Endodermal cell (in vitro differentiated cells): ENCODE results near the gene MPC1. TPM values are rescaled to one million over a fixed set of nuclear protein-coding genes. Genes with fewer than 3 reads are reported as not detected.

Experiments used
- DNase-seq: peaks from one replicate; pipeline ENCODE4 v3.0.0-alpha.2; 2017
- H3K27ac ChIP-seq: 2 replicates; pipeline ENCODE4 v1.5.1; 2013; ENCODE audit warnings: mild to moderate bottlenecking, low read depth, low read length, moderate library complexity
- H3K27me3 ChIP-seq: 2 replicates; pipeline ENCODE4 v1.6.1; 2013; ENCODE audit warnings: mild to moderate bottlenecking, low read length, moderate library complexity; ENCODE audit not compliant: insufficient read depth, control insufficient read depth, poor library complexity, severe bottlenecking
- H3K36me3 ChIP-seq: 2 replicates; pipeline ENCODE4 v1.7.0; 2013; ENCODE audit warnings: mild to moderate bottlenecking, low read length, moderate library complexity; ENCODE audit not compliant: control insufficient read depth, insufficient read depth
- H3K4me1 ChIP-seq: one replicate; pipeline ENCODE4 v1.7.0; 2013; ENCODE audit warnings: low read length; ENCODE audit not compliant: control insufficient read depth, insufficient read depth
- H3K4me3 ChIP-seq: 2 replicates; pipeline ENCODE4 v1.5.1; 2013; ENCODE audit warnings: mild to moderate bottlenecking, low read length, moderate library complexity
- H3K9ac ChIP-seq: 2 replicates; pipeline ENCODE4 v1.6.1; 2013; ENCODE audit warnings: mild to moderate bottlenecking, low read length, moderate library complexity; ENCODE audit not compliant: poor library complexity, severe bottlenecking; ENCODE audit errors: extremely low read depth
- H3K9me3 ChIP-seq: 2 replicates; pipeline ENCODE4 v1.6.1; 2013; ENCODE audit warnings: mild to moderate bottlenecking, low read length, moderate library complexity; ENCODE audit not compliant: control insufficient read depth
- H3K27ac Mint-ChIP-seq: 2 replicates; pipeline ENCODE4 v1.8.0; 2020; ENCODE audit warnings: mixed read lengths
- H3K27me3 Mint-ChIP-seq: 2 replicates; pipeline ENCODE4 v1.8.0; 2021; ENCODE audit warnings: mild to moderate bottlenecking, mixed read lengths; ENCODE audit not compliant: insufficient read depth
- H3K36me3 Mint-ChIP-seq: 2 replicates; pipeline ENCODE4 v1.8.0; 2020; ENCODE audit warnings: low read depth, mixed read lengths
- H3K4me1 Mint-ChIP-seq: 2 replicates; pipeline ENCODE4 v1.8.0; 2020; ENCODE audit warnings: mixed read lengths
- H3K4me3 Mint-ChIP-seq: 2 replicates; pipeline ENCODE4 v1.8.0; 2020; ENCODE audit warnings: mild to moderate bottlenecking, moderate library complexity, mixed read lengths
- H3K9me3 Mint-ChIP-seq: 2 replicates; pipeline ENCODE4 v1.8.0; 2020; ENCODE audit warnings: mild to moderate bottlenecking, mixed read lengths
- CTCF ChIP-seq: fragments of 200-600 bp; sonication (generic); conservative IDR thresholded peaks from 2 replicates; pipeline ENCODE4 v1.5.0; 2021; ENCODE audit warnings: antibody characterized with exemption, mild to moderate bottlenecking
- WGBS, 2 experiments: methylation state at CpG; one replicate each; pipeline versions ENCODE4 v1.1.5 to v1.1.7; 2013; ENCODE audit warnings: missing lambda C conversion rate in 2 of 2, mixed read lengths in 1 of 2; ENCODE audit not compliant: insufficient coverage in 1 of 2, insufficient read length in 1 of 2; 5-methylcytosine and 5-hydroxymethylcytosine counted together
- total RNA-seq, 2 donors: library from RNA; stranded (reverse); fragmentation: NEBNext Ultra II Directional in 1 of 2; extraction: Animal tissue kit (Norgen Biotek cat#: 25700) in 1 of 2; gene quantifications; 2 replicates in 1 of 2; 3 replicates in 1 of 2; pipeline ENCODE4 v1.2.1, GENCODE V29; 2021

MPC1 gene
- total RNA-seq, 2 donors from 2014 or later = 8.2 to 8.7 TPM

- H3K36me3 ChIP-seq = peaks cover 22% of the 10 kb centered on the region
- no peaks in the 10 kb centered on the region for H3K9me3 ChIP-seq
- 0 to 1% methylated on average over 11 to 16 of the region's 16 CpGs for WGBS, 2 experiments
- H3K4me3 ChIP-seq = peak overlapping the region; percentile 96
- H3K9me3 Mint-ChIP-seq = no peaks in the 10 kb centered on the region
- H3K4me1 ChIP-seq = no peaks in the 10 kb centered on the region
- H3K27me3 Mint-ChIP-seq = peaks cover under 1% of the 10 kb centered on the region
- H3K4me3 Mint-ChIP-seq = peak overlapping the region; percentile 78
- TF ChIP-seq CTCF = no peak
- peak overlapping the region; percentile 93 for H3K9ac ChIP-seq
- H3K27ac Mint-ChIP-seq = peak overlapping the region; percentile 90
- H3K4me1 Mint-ChIP-seq = peaks cover 11% of the 10 kb centered on the region
- peak overlapping the region; percentile 69 for H3K27ac ChIP-seq
- no peak for DNase-seq
- H3K27me3 ChIP-seq = no peaks in the 10 kb centered on the region
- peaks cover 9% of the 10 kb centered on the region for H3K36me3 Mint-ChIP-seq
Observed at GRCh38 chr6:166341977-166342348, 40.8 kb downstream of the MPC1 start.

GRCh38 chr6:166341464-166341863 is 41.3 kb downstream of the MPC1 start:
- H3K4me1 ChIP-seq = no peaks in the 10 kb centered on the region
- Mint-ChIP-seq H3K27ac (peak overlapping the region; percentile 90), H3K4me1 (peaks cover 11% of the 10 kb centered on the region), H3K4me3 (peak overlapping the region; percentile 78), H3K9me3 (no peaks in the 10 kb centered on the region), H3K27me3 (no peaks in the 10 kb centered on the region), H3K36me3 (peaks cover 10% of the 10 kb centered on the region)
- H3K36me3 ChIP-seq = peaks cover 27% of the 10 kb centered on the region
- H3K9ac ChIP-seq = peak overlapping the region; percentile 93
- no peaks in the 10 kb centered on the region for H3K9me3 ChIP-seq
- no peak overlapping the region for H3K27ac ChIP-seq
- peak overlapping the region; percentile 96 for H3K4me3 ChIP-seq
- no peak for TF ChIP-seq CTCF
- H3K27me3 ChIP-seq = no peaks in the 10 kb centered on the region
- DNase-seq = no peak
- 72 to 84% methylated on average over 6 to 7 of the region's 7 CpGs for WGBS, 2 experiments

GRCh38 chr6:166338854-166339253 is 43.9 kb downstream of the MPC1 start:
- Histone ChIP-seq H3K4me3 (no peak overlapping the region), H3K36me3 (peaks cover 44% of the 10 kb centered on the region), H3K27ac (no peak overlapping the region), H3K27me3 (no peaks in the 10 kb centered on the region), H3K9ac (no peak overlapping the region), H3K4me1 (no peaks in the 10 kb centered on the region), H3K9me3 (no peaks in the 10 kb centered on the region)
- no peak for TF ChIP-seq CTCF
- peaks cover 31% of the 10 kb centered on the region for H3K36me3 Mint-ChIP-seq
- no peak overlapping the region for H3K27ac Mint-ChIP-seq
- 96 to 97% methylated on average over 7 to 9 of the region's 9 CpGs for WGBS, 2 experiments
- no peak for DNase-seq
- no peaks in the 10 kb centered on the region for H3K27me3 Mint-ChIP-seq
- no peak overlapping the region for H3K4me3 Mint-ChIP-seq
- H3K9me3 Mint-ChIP-seq = no peaks in the 10 kb centered on the region
- H3K4me1 Mint-ChIP-seq = peaks cover 10% of the 10 kb centered on the region
